Duodenal mucosa (tissue), 2 donors: Measurements from ENCODE around the gene BECN2.
"Not testable (repeated sequence)": the region's sequence is repeated elsewhere in the genome, so short reads cannot be mapped to it uniquely, and the experiment has no call there.

Experiments used
- H3K27ac ChIP-seq: one replicate; pipeline ENCODE4 v1.7.0; 2013; ENCODE audit warnings: low read depth, low read length
- H3K27me3 ChIP-seq, 2 donors: one replicate each; pipeline ENCODE4 v1.7.0; 2013; ENCODE audit warnings: low read length in 2 of 2, control low read depth in 1 of 2; ENCODE audit not compliant: insufficient read depth in 2 of 2, control insufficient read depth in 1 of 2
- H3K36me3 ChIP-seq, 2 donors: one replicate each; pipeline ENCODE4 v1.7.0; 2013; ENCODE audit warnings: low read length in 2 of 2, control low read depth in 1 of 2; ENCODE audit not compliant: insufficient read depth in 2 of 2, control insufficient read depth in 1 of 2
- H3K4me1 ChIP-seq, 2 donors: one replicate each; pipeline ENCODE4 v1.7.0; 2013; ENCODE audit warnings: low read length in 2 of 2, control low read depth in 1 of 2; ENCODE audit not compliant: insufficient read depth in 2 of 2, control insufficient read depth in 1 of 2
- H3K4me3 ChIP-seq, 2 donors: one replicate each; pipeline ENCODE4 v1.7.0; 2013; ENCODE audit warnings: low read length in 2 of 2, low read depth in 1 of 2
- H3K9ac ChIP-seq, 2 donors: one replicate each; pipeline ENCODE4 v1.7.0; 2013; ENCODE audit warnings: low read length in 2 of 2, low read depth in 1 of 2
- H3K9me3 ChIP-seq, 2 donors: one replicate each; pipeline ENCODE4 v1.7.0; 2013; ENCODE audit warnings: low read length in 2 of 2, control low read depth in 1 of 2; ENCODE audit not compliant: control insufficient read depth in 1 of 2

Gene BECN2

GRCh38 chr1:241976229-241976628 is 18.7 kb downstream of the BECN2 start:
- Histone ChIP-seq H3K4me3 (no peak overlapping the region), H3K4me1 (no peaks in the 10 kb centered on the region), H3K9ac (no peak overlapping the region), H3K9me3 (no peaks in the 10 kb centered on the region), H3K36me3 (no peaks in the 10 kb centered on the region), H3K27ac (no peak overlapping the region), H3K27me3 (no peaks in the 10 kb centered on the region)

GRCh38 chr1:241979071-241979470 is 21.5 kb downstream of the BECN2 start:
- H3K36me3 ChIP-seq, result no peaks in the 10 kb centered on the region
- no peak overlapping the region for H3K4me3 ChIP-seq
- no peak overlapping the region for H3K27ac ChIP-seq
- no peaks in the 10 kb centered on the region for H3K9me3 ChIP-seq
- no peaks in the 10 kb centered on the region for H3K4me1 ChIP-seq
- no peak overlapping the region for H3K9ac ChIP-seq
- no peaks in the 10 kb centered on the region for H3K27me3 ChIP-seq

GRCh38 chr1:241979926-241980325 is 22.4 kb downstream of the BECN2 start:
- H3K27ac ChIP-seq, result no peak overlapping the region
- no peaks in the 10 kb centered on the region for H3K4me1 ChIP-seq

GRCh38 chr1:241985787-241986186 is 28.2 kb downstream of the BECN2 start:
- Histone ChIP-seq H3K4me3 (no peak overlapping the region), H3K9ac (no peak overlapping the region), H3K4me1 (no peaks in the 10 kb centered on the region), H3K36me3 (no peaks in the 10 kb centered on the region), H3K27me3 (no peaks in the 10 kb centered on the region), H3K27ac (no peak overlapping the region), H3K9me3 (no peaks in the 10 kb centered on the region)

More at GRCh38 chr1:241979926-241980325, 22.4 kb downstream of the BECN2 start:
- H3K9ac ChIP-seq, result no peak overlapping the region
- no peaks in the 10 kb centered on the region for H3K9me3 ChIP-seq
- no peaks in the 10 kb centered on the region for H3K36me3 ChIP-seq
- no peak overlapping the region for H3K4me3 ChIP-seq
- no peaks in the 10 kb centered on the region for H3K27me3 ChIP-seq

- not testable (repeated sequence) for H3K27ac ChIP-seq, H3K9ac ChIP-seq, H3K4me3 ChIP-seq, H3K27me3 ChIP-seq, H3K36me3 ChIP-seq, H3K4me1 ChIP-seq, H3K9me3 ChIP-seq
Observed at GRCh38 chr1:241988389-241988930, 30.9 kb downstream of the BECN2 start.

- no peaks in the 10 kb centered on the region for H3K4me1 ChIP-seq
- H3K9ac ChIP-seq, result no peak overlapping the region
- H3K27ac ChIP-seq, result no peak overlapping the region
- no peaks in the 10 kb centered on the region for H3K36me3 ChIP-seq
- H3K4me3 ChIP-seq, result no peak overlapping the region
- H3K27me3 ChIP-seq, result no peaks in the 10 kb centered on the region
- H3K9me3 ChIP-seq, result no peaks in the 10 kb centered on the region
Observed at GRCh38 chr1:241990040-241990439, 32.5 kb downstream of the BECN2 start.

GRCh38 chr1:241992734-241993133 is 35.2 kb downstream of the BECN2 start:
- Histone ChIP-seq H3K9ac (no peak overlapping the region), H3K27ac (no peak overlapping the region), H3K9me3 (no peaks in the 10 kb centered on the region), H3K4me3 (no peak overlapping the region), H3K36me3 (no peaks in the 10 kb centered on the region), H3K27me3 (no peaks in the 10 kb centered on the region), H3K4me1 (no peaks in the 10 kb centered on the region)

- no peak overlapping the region for H3K9ac ChIP-seq
- H3K27me3 ChIP-seq, result no peaks in the 10 kb centered on the region
- H3K9me3 ChIP-seq, result no peaks in the 10 kb centered on the region
- no peak overlapping the region for H3K27ac ChIP-seq
- no peaks in the 10 kb centered on the region for H3K36me3 ChIP-seq
- H3K4me1 ChIP-seq, result peaks cover 5% of the 10 kb centered on the region in 2 donors
- H3K4me3 ChIP-seq, result no peak overlapping the region
Observed at GRCh38 chr1:241994171-241994570, 36.6 kb downstream of the BECN2 start.

- no peak overlapping the region for H3K4me3 ChIP-seq
- no peaks in the 10 kb centered on the region for H3K9me3 ChIP-seq
- H3K27me3 ChIP-seq, result no peaks in the 10 kb centered on the region
- peaks cover 5% of the 10 kb centered on the region in 2 donors for H3K4me1 ChIP-seq
- no peak overlapping the region for H3K27ac ChIP-seq
- no peaks in the 10 kb centered on the region for H3K36me3 ChIP-seq
- H3K9ac ChIP-seq, result no peak overlapping the region
Observed at GRCh38 chr1:241997401-241997998, 39.9 kb downstream of the BECN2 start.

- Histone ChIP-seq H3K4me1 (peaks cover 5% of the 10 kb centered on the region in 2 donors), H3K4me3 (peak overlapping the region; percentile 45 to 58), H3K9ac (no peak overlapping the region), H3K9me3 (no peaks in the 10 kb centered on the region), H3K27ac (no peak overlapping the region), H3K36me3 (no peaks in the 10 kb centered on the region), H3K27me3 (no peaks in the 10 kb centered on the region)
Observed at GRCh38 chr1:241998412-241998921, 40.9 kb downstream of the BECN2 start.
